ENCODE results near the gene KIF3A. TPM values are rescaled to one million over a fixed set of nuclear protein-coding genes. Genes with fewer than 3 reads are reported as not detected.
A peak's percentile ranks its signal among the peaks of the same experiment; 100 is the strongest.

The KIF3A gene
- total RNA-seq, 1 experiment from 2014 or later, result 13.2 TPM

DNA sequence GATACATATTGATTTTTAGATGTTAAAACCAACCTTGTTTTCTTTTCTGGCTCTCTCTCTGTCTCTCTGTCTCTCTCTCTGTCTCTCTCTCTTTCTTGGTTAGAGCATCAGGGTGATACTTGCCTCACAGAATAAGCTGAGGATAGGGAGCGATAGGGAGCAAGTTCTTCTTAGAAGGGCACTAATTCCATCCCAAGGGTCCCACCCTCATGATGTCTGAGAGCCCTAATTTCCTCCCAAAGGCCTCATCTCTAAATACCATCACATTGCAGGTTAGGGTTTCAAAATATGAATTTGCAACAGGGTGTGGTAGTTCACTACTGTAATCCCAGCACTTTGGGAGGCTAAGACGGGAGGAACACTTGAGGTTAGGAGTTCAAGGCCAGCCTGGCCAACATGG is 4.8 kb upstream of the KIF3A start:
- no peak overlapping the region for H2BK5ac ChIP-seq (ENCODE audit: insufficient read length, low read length)
- no peak overlapping the region for H2BK20ac ChIP-seq (ENCODE audit: low read depth, low read length, poor library complexity, severe bottlenecking)
- H3K4me1 ChIP-seq (ENCODE audit: insufficient read depth, low read length), result no peaks in the 10 kb centered on the region
- H4K8ac ChIP-seq (replicated peaks; ENCODE audit: insufficient read length, low read depth, low read length), result no peak overlapping the region
- no CpG with 5 or more reads among the region's 2 CpGs for WGBS (ENCODE audit: extremely low coverage, insufficient read length, low lambda C conversion rate)
- no peak overlapping the region for H3K14ac ChIP-seq (ENCODE audit: insufficient read depth, low read length)
- H3K79me2 ChIP-seq (ENCODE audit: insufficient read depth, low read length), result no peaks in the 10 kb centered on the region
- H3K4me3 Mint-ChIP-seq, result no peak overlapping the region
- no peaks in the 10 kb centered on the region; a peak in 1 of 7 replicates for H3K36me3 Mint-ChIP-seq (ENCODE audit: insufficient read depth in 1 of 3, low read depth in 3 of 3)
- H3K56ac ChIP-seq (ENCODE audit: insufficient read length, low read depth, low read length), result no peak overlapping the region
- peaks cover 2% of the 10 kb centered on the region; the same call in 1 of the 2 replicates for H3K27me3 ChIP-seq (ENCODE audit: insufficient read depth, low read length)
- no peak overlapping the region for H3K18ac ChIP-seq (ENCODE audit: insufficient read length, low read depth, low read length)
- H3K4me2 ChIP-seq (ENCODE audit: insufficient read depth, insufficient read length, low read length), result no peak overlapping the region
- H3K4me1 Mint-ChIP-seq, result peaks cover 0 to 8% of the 10 kb centered on the region in 2 experiments; a peak in 2 of 4 replicates
- H3K27me3 Mint-ChIP-seq (ENCODE audit: low read depth), result peaks cover 39% of the 10 kb centered on the region
- H3K27ac Mint-ChIP-seq, result peak overlapping the region in 1 of 3 experiments; percentile 86; a peak in 1 of 7 replicates
- no peak overlapping the region for H3K4ac ChIP-seq (ENCODE audit: low read depth, low read length)
- no peak overlapping the region for H2BK12ac ChIP-seq (ENCODE audit: insufficient read length, low read depth, low read length)
- no peaks in the 10 kb centered on the region for H4K20me1 ChIP-seq (ENCODE audit: control insufficient read depth, insufficient read depth, insufficient read length)
- no peak overlapping the region for H2BK120ac ChIP-seq (ENCODE audit: low read depth, low read length, poor library complexity, severe bottlenecking)
- no peaks in the 10 kb centered on the region for H3K9me3 ChIP-seq (ENCODE audit: control insufficient read depth, low read depth, low read length)
- H3K9me3 Mint-ChIP-seq, result peaks cover 0 to 3% of the 10 kb centered on the region in 2 experiments; a peak in 1 of 5 replicates
- no peak overlapping the region for H3K27ac ChIP-seq (ENCODE audit: insufficient read length, low read depth, low read length)
- DNase-seq, result no peak
- no peak overlapping the region for H3K9ac ChIP-seq (ENCODE audit: extremely low read depth, insufficient read length, low read length)
- H3T11ph ChIP-seq (ENCODE audit: low read length), result no peak overlapping the region
- peaks cover 3% of the 10 kb centered on the region for H3K23me2 ChIP-seq (ENCODE audit: insufficient read length, low read depth, low read length, poor library complexity, severe bottlenecking)
- H4K91ac ChIP-seq (ENCODE audit: insufficient read length, low read depth, low read length), result no peak overlapping the region
- H2BK15ac ChIP-seq (ENCODE audit: low read depth, low read length), result no peak overlapping the region
- H3K79me1 ChIP-seq (ENCODE audit: insufficient read depth, low read depth, low read length, poor library complexity, severe bottlenecking), result no peaks in the 10 kb centered on the region
- no peak overlapping the region for H2AK5ac ChIP-seq (ENCODE audit: insufficient read length, low read length)
- TF ChIP-seq, protein P1, sequence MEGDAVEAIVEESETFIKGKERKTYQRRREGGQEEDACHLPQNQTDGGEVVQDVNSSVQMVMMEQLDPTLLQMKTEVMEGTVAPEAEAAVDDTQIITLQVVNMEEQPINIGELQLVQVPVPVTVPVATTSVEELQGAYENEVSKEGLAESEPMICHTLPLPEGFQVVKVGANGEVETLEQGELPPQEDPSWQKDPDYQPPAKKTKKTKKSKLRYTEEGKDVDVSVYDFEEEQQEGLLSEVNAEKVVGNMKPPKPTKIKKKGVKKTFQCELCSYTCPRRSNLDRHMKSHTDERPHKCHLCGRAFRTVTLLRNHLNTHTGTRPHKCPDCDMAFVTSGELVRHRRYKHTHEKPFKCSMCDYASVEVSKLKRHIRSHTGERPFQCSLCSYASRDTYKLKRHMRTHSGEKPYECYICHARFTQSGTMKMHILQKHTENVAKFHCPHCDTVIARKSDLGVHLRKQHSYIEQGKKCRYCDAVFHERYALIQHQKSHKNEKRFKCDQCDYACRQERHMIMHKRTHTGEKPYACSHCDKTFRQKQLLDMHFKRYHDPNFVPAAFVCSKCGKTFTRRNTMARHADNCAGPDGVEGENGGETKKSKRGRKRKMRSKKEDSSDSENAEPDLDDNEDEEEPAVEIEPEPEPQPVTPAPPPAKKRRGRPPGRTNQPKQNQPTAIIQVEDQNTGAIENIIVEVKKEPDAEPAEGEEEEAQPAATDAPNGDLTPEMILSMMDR (conservative IDR thresholded peaks at IDR 0.05), result no peak
- H4K5ac ChIP-seq (ENCODE audit: insufficient read length, low read depth, low read length), result no peak overlapping the region
- H2AFZ ChIP-seq (ENCODE audit: low read length), result no peak overlapping the region
- H3K23ac ChIP-seq (ENCODE audit: insufficient read length, low read depth, low read length), result no peak overlapping the region
